RWPE1 (cell line): ENCODE measurements around the gene GPC6.

ENCODE experiments used
- CTCF ChIA-PET: fragments of 350-600 bp; sonication (Branson Sonifier 250); formaldehyde crosslinking; extraction: SDS; loops from one replicate; lab custom pipeline; 2021; lab: Yijun Ruan, JAX
- POLR2A ChIA-PET: fragments of 400-600 bp; formaldehyde crosslinking; extraction: SDS; loops from one replicate; lab custom pipeline; 2020; ENCODE audit warnings: antibody characterized with exemption; ENCODE audit not compliant: low non-redundant PET; lab: Yijun Ruan, JAX
- DNase-seq: peaks from one replicate; pipeline ENCODE4 v3.0.0; 2012; ENCODE audit warnings: low spot score
- H3K27ac ChIP-seq: fragments of 450-650 bp; 2 replicates; pipeline ENCODE4 v1.5.1; 2017
- CTCF ChIP-seq: fragments of 450-650 bp; conservative IDR thresholded peaks from 2 replicates; pipeline ENCODE4 v1.5.1; 2017; ENCODE audit warnings: low read depth, mild to moderate bottlenecking

GPC6 gene

GRCh38 chr13:94323764-94324758 is 1097.5 kb downstream of the GPC6 start:
- TF ChIP-seq CTCF: no peak
- CTCF ChIA-PET: interaction anchor here (0.9 kb wide), 1 partner anchor 22 kb away, joined by 4 read pairs; no protein-coding TSS in a partner anchor
- H3K27ac ChIP-seq: no peak overlapping the region
- POLR2A ChIA-PET: interaction anchor here (0.7 kb wide), 1 partner anchor 9 kb away, joined by 3 read pairs; no protein-coding TSS in a partner anchor
- DNase-seq: no peak

- TF ChIP-seq CTCF: no peak
- CTCF ChIA-PET: interaction anchor here (0.7 kb wide), 1 partner anchor 102 kb away, joined by 3 read pairs; no protein-coding TSS in a partner anchor
- H3K27ac ChIP-seq: no peak overlapping the region
- POLR2A ChIA-PET: no interaction called here
- DNase-seq: no peak
Observed at GRCh38 chr13:94324767-94325540, 1098.3 kb downstream of the GPC6 start.

GRCh38 chr13:94325650-94326049 is 1099.0 kb downstream of the GPC6 start:
- POLR2A ChIA-PET: no interaction called here
- CTCF ChIA-PET: interaction anchor here (0.5 to 0.7 kb wide), 2 partner anchors 102 to 471 kb away, joined by 3 read pairs; no protein-coding TSS in a partner anchor
- H3K27ac ChIP-seq: no peak overlapping the region
- no peak for DNase-seq
- no peak for TF ChIP-seq CTCF

- no peak for TF ChIP-seq CTCF
- DNase-seq: no peak
- POLR2A ChIA-PET: no interaction called here
- CTCF ChIA-PET: no interaction called here
- no peak overlapping the region for H3K27ac ChIP-seq
Observed at GRCh38 chr13:94327318-94327717, 1100.7 kb downstream of the GPC6 start.

GRCh38 chr13:94328381-94329041 is 1101.9 kb downstream of the GPC6 start:
- DNase-seq: no peak

More at GRCh38 chr13:94328381-94329041, 1101.9 kb downstream of the GPC6 start:
- POLR2A ChIA-PET: no interaction called here
- CTCF ChIA-PET: no interaction called here
- no peak overlapping the region; the same call in 1 of the 2 replicates for H3K27ac ChIP-seq
- TF ChIP-seq CTCF: no peak
